ENCODE data around the gene CUX1.

- no peak for TF ChIP-seq CTCF (IDR thresholded peaks at IDR 0.05)
- no peak for TF ChIP-seq POLR2A (IDR thresholded peaks at IDR 0.05)
Measured at GRCh38 chr7:102138676-102139075, 321.2 kb downstream of the CUX1 start.

All from uterus (tissue), 2 donors.